Activated naive CD4-positive, alpha-beta T cell treated with anti-CD3 and anti-CD28 coated beads for 36 hours (primary cell): Measurements from ENCODE around the gene GRPEL1. TPM values are rescaled to one million over a fixed set of nuclear protein-coding genes. Genes with fewer than 3 reads are reported as not detected.
A peak's percentile ranks its signal among the peaks of the same experiment; 100 is the strongest.
"Not testable (repeated sequence)": the region's sequence is repeated elsewhere in the genome, so short reads cannot be mapped to it uniquely, and the experiment has no call there.

ENCODE experiments used
- CTCF ChIA-PET: fragments of 350-600 bp; sonication (Branson Sonifier 250); formaldehyde crosslinking; loops from one replicate; lab custom pipeline; 2021; ENCODE audit warnings: antibody characterized with exemption; lab: Charles Lee
- DNase-seq: peaks from one replicate; pipeline ENCODE4 v3.0.0-alpha.2; 2020
- H3K27ac Mint-ChIP-seq: one replicate; pipeline ENCODE4 v1.8.0; 2021; ENCODE audit warnings: mild to moderate bottlenecking, mixed read lengths
- H3K27me3 Mint-ChIP-seq: one replicate; pipeline ENCODE4 v1.8.0; 2021; ENCODE audit warnings: low read depth, mixed read lengths
- H3K36me3 Mint-ChIP-seq: one replicate; pipeline ENCODE4 v1.8.0; 2021; ENCODE audit warnings: low read depth, mixed read lengths
- H3K4me1 Mint-ChIP-seq: one replicate; pipeline ENCODE4 v1.8.0; 2021; ENCODE audit warnings: low read depth, mixed read lengths
- H3K4me3 Mint-ChIP-seq: one replicate; pipeline ENCODE4 v1.8.0; 2021; ENCODE audit warnings: mild to moderate bottlenecking, moderate library complexity, mixed read lengths
- H3K9me3 Mint-ChIP-seq: one replicate; pipeline ENCODE4 v1.8.0; 2021; ENCODE audit warnings: mixed read lengths
- intact Hi-C: fragments of 100-400 bp; cut with micrococcal nuclease; formaldehyde crosslinking; loops from one replicate; pipeline ENCODE4 v1.15.1; 2023
- total RNA-seq, 2 experiments: library from RNA; stranded (reverse); gene quantifications; one replicate each; pipeline ENCODE4 v1.2.3, GENCODE V29; 2021

GRPEL1 gene
- total RNA-seq, 2 experiments from 2014 or later = 53.7 to 53.9 TPM

DNA sequence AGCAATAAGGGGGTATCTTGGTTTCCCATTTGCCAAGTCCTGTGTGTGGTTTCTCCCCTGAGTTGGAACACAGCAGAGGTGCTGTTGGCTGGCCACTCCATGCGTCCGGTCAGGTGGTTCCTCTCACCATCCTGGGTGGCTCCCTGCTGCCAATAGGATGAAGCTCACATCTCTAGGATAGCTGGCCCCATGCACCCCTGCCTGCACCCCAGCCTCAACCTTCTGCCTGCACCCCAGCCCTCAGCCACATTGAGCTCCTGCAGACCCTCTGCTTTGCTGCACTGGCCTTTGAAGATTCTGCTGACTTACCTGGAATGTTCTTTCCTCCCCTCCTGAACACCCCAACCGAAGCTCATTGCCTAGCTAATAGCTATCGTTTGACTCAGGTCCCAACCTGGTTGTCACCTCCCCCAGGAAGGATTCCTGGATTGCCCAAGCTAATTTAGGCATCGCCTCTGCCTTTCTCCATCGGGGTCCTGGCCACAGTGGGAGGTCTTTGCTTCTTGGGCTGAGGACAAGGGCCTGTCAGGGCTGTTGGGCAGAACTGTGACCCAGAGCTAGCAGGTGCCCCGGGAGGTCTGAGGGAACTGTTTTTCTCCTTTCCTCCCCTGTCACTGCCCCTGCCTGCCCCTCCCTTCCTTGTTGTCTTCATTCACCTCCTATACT, 36.6 kb upstream of the GRPEL1 start:
- peaks cover 2% of the 10 kb centered on the region for H3K36me3 Mint-ChIP-seq

DNA sequence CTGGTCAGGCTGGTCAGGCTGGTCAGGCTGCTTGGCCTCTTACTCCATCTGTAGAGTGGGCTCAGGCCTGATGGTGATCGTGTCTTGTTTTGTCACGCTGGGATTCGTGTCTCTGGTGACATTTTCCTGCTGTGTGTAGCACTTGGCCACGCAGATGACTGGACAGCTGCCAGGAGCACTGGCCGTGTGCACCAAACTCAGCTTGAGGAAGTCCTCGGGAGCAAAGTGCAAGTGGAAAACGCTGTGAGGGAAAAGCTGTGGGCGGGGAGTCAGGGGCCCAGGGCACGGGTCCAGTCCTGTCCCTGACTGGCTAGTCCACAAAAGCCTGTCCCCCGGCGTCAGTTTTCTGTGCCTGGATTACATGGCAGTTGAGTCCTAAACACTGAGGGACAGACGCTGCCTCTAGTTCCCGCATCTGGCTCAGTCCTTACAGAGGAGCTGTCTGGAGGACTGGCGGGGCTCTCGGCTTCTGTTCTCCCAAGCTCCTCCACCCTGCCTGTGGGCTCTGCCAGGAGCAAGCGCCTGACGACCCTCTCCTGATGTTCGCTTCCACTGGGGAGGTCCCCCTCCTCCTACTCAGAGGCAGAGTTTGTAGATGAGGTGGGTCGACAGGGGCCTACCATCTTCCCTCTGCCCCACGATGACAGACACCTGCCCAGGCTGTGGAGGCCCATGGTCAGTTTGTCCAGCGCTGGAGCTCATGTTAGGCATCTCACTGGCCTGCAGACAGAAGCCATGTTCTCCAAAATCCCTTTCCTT, 35.9 kb upstream of the GRPEL1 start:
- H3K27ac Mint-ChIP-seq = no peak overlapping the region
- H3K36me3 Mint-ChIP-seq = peaks cover 2% of the 10 kb centered on the region
- CTCF ChIA-PET = interaction anchor here (0.6 to 2.8 kb wide), 6 partner anchors 18 to 671 kb away, joined by 3 to 22 read pairs (median 4); partner anchors contain the start of gene GRPEL1
- no peaks in the 10 kb centered on the region for H3K9me3 Mint-ChIP-seq
- intact Hi-C loops = loop anchor here (1.0 to 2.0 kb wide), 4 partner anchors 35 to 116 kb away; partner anchors contain the start of genes GRPEL1 and TADA2B
- peak overlapping the region; percentile 90 for H3K4me3 Mint-ChIP-seq
- peak; percentile 9 for DNase-seq
- peaks cover 8% of the 10 kb centered on the region for H3K4me1 Mint-ChIP-seq
- H3K27me3 Mint-ChIP-seq = no peaks in the 10 kb centered on the region

More for the DNA sequence above, 36.6 kb upstream of the GRPEL1 start:
- CTCF ChIA-PET = interaction anchor here (0.6 to 2.2 kb wide), 2 partner anchors 20 to 34 kb away, joined by 3 to 10 read pairs; no protein-coding TSS in a partner anchor
- Mint-ChIP-seq H3K27ac (no peak overlapping the region), H3K27me3 (no peaks in the 10 kb centered on the region), H3K4me1 (peaks cover 8% of the 10 kb centered on the region), H3K4me3 (no peak overlapping the region), H3K9me3 (no peaks in the 10 kb centered on the region)
- no peak for DNase-seq
- intact Hi-C loops = no loop called here

DNA sequence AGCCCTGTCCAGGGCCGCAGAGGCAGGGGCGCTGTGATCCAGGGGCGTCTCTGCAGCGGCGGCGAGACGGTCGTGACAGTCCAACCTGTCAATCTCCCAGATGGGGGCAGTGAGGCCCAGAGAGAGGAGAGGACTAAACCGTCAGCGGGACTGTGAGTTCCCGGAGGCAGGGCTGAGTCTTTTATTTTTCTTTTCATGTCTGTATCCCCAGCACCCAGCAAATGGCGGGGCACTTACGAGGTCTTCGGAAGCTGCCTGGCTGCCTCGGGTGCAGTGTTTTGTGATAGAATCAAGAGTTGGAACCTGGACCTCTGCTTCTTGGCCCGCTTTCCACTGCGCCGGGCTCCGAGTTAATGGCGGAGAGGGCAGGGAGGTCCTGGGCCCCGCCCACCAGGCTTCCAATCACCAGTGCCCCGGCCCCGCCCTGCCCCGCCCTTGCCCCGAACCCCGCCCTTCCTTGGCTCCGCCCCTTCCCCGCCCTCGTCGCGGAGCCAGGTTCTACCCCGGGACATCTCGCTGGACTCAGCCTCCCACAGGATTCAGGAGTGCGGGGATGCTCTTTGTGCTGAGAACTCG, 35.3 kb upstream of the GRPEL1 start:
- Mint-ChIP-seq H3K27ac (peak overlapping the region; percentile 50), H3K4me1 (peaks cover 8% of the 10 kb centered on the region), H3K27me3 (no peaks in the 10 kb centered on the region), H3K36me3 (peaks cover 2% of the 10 kb centered on the region), H3K9me3 (no peaks in the 10 kb centered on the region), H3K4me3 (peak overlapping the region; percentile 90)
- peak; percentile 90 for DNase-seq
- CTCF ChIA-PET = interaction anchor here (0.6 to 2.8 kb wide), 14 partner anchors 9 to 691 kb away, joined by 3 to 22 read pairs (median 4); partner anchors contain the start of genes GRPEL1 and TADA2B
- intact Hi-C loops = loop anchor here (1.0 to 2.0 kb wide), 4 partner anchors 35 to 116 kb away; partner anchors contain the start of genes GRPEL1 and TADA2B

DNA sequence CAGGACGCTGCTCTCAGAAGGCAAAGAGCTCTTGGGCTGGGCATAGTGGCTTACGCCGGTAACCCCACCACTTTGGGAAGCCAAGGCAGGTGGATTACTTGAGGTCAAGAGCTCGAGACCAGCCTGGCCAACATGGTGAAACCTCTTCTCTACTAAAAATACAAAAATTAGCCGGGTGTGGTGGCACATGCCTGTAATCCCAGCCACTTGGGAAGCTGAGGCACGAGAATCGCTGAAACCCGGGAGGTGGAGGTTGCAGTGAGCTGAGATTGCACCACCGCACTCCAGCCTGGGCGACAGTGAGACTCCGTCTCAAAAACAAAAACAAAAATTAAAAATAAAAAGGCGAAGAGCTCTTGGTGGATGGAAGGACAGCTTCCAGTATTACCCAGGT, 34.6 kb upstream of the GRPEL1 start:
- H3K4me3 Mint-ChIP-seq = peak overlapping the region; percentile 90
- not testable (repeated sequence) for H3K4me1 Mint-ChIP-seq, H3K36me3 Mint-ChIP-seq, H3K27me3 Mint-ChIP-seq, H3K9me3 Mint-ChIP-seq, H3K27ac Mint-ChIP-seq, DNase-seq
- CTCF ChIA-PET = interaction anchor here (0.7 to 2.8 kb wide), 18 partner anchors 9 to 692 kb away, joined by 3 to 22 read pairs (median 4); partner anchors contain the start of genes GRPEL1 and TADA2B
- intact Hi-C loops = loop anchor here (1.0 to 2.0 kb wide), 3 partner anchors 60 to 462 kb away; partner anchors contain the start of genes MRFAP1 and TADA2B

DNA sequence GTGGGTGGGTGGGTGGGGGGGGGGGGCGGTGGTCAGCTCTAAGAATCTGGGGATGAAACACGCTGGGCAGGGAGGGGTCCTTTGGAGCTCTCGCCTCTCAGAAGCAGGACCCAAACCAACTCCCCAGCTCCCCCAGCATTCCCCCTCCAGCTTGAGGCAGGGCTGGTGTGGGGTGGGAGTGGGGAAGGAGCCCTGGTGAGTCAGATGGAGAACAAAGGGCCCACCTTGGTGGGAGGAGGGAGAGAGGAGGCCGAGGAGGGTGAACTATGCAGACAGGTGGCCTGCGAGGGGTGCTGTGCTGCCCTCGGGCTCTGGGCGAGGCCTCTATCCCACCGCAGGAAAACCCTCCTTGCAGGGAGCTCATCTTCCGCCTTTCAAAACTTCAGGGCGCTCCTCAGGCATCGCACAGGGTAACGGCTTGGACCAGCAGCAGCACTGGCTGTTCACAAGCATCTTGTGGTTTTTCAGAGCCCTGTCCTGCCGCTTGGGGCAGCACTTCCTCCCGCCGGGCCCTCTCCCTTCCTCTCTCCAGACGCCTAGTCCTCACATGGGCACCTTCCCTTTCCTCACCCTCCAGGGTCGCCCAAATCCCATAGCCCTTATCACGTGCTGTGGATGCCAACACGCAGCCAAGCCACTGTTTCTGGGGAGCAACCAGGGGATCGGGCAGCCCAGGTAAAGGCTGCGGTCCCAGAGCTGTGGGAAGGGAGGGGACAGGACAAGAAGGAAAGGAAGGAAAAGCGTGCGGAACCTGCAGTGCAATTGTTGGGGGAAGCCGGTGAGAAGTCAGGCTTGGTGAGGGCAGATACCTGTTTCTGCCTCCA, 34.0 kb upstream of the GRPEL1 start:
- peaks cover 2% of the 10 kb centered on the region for H3K36me3 Mint-ChIP-seq
- H3K27me3 Mint-ChIP-seq = no peaks in the 10 kb centered on the region
- CTCF ChIA-PET = interaction anchor here (0.7 to 2.8 kb wide), 21 partner anchors 9 to 693 kb away, joined by 3 to 22 read pairs (median 4); partner anchors contain the start of genes GRPEL1 and TADA2B
- no peak overlapping the region for H3K27ac Mint-ChIP-seq
- DNase-seq = peak; percentile 79
- peak overlapping the region; percentile 90 for H3K4me3 Mint-ChIP-seq
- peaks cover 8% of the 10 kb centered on the region for H3K4me1 Mint-ChIP-seq
- H3K9me3 Mint-ChIP-seq = no peaks in the 10 kb centered on the region
- intact Hi-C loops = loop anchor here (1.0 to 2.0 kb wide), 3 partner anchors 59 to 462 kb away; partner anchors contain the start of genes MRFAP1 and TADA2B

DNA sequence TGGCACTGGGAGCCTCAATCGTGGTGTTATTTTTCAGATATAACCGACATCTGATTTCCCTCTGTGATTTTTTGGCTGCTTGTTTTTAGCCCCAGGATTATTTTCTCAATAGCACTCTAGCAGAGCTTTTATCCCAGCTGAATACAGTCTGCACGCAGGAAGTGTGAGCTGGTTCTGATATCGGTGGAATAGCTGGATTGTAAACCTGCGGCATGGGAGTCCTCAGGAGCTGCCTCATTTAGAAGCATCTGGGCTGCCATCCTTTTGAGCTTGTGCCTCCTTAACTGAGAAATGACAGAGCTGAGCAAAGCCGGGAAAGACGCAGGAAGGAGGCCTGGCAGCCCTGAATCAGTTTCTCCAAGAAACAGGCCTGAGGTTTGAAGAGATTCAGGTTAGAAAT, 28.4 kb upstream of the GRPEL1 start:
- no peak for DNase-seq
- Mint-ChIP-seq H3K9me3 (no peaks in the 10 kb centered on the region), H3K27me3 (peaks cover 5% of the 10 kb centered on the region), H3K4me1 (no peaks in the 10 kb centered on the region), H3K27ac (no peak overlapping the region), H3K36me3 (no peaks in the 10 kb centered on the region), H3K4me3 (no peak overlapping the region)
- intact Hi-C loops = no loop called here
- CTCF ChIA-PET = no interaction called here

DNA sequence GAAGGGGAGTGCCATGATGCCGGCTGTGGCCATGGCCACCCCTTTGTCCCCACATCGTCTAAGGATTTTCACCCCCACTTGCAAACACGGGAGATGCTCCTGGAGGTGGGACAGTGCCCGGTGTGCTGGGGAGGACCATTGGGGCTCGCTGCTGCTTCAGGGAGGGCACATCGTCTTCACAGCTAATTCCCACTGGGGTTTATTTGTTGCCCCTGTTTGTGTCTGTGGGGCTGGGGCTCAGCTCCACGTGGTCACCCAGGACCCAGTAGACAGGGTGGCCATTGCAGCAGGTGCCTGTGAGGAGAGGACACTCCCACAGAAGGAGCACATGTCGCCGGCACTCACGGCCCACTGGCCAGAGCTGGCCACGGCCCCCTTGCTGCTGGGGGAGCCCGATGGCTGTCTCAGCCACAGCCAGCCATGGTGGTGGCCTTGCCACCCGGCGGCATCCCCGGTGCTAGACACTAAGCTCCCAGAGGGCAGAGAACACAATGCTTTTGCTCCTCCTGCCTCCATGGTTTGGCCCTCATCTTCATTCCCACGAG, 27.8 kb upstream of the GRPEL1 start:
- DNase-seq = no peak
- Mint-ChIP-seq H3K4me1 (no peaks in the 10 kb centered on the region), H3K36me3 (no peaks in the 10 kb centered on the region), H3K27ac (no peak overlapping the region), H3K27me3 (peaks cover 5% of the 10 kb centered on the region), H3K9me3 (no peaks in the 10 kb centered on the region), H3K4me3 (no peak overlapping the region)
- intact Hi-C loops = no loop called here
- CTCF ChIA-PET = no interaction called here

DNA sequence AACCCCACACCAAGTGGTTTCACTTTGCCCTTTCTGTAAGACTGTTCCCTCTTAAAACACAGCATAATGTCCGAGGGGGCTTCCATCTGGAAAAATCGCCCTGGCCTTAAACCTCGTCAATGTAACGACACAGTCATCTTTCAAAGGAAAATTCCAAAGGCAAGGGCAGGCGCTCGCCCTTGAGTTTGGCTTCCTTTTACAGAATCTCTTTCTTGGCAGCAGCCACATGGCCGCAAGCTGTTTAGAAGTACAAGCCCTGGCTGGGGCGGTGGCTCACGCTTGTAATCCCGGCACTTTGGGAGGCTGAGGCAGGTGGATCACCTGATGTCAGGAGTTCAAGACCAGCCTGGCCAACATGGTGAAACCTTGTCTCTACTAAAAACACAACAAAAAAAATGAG, 27.1 kb upstream of the GRPEL1 start:
- no peak overlapping the region for H3K4me3 Mint-ChIP-seq
- H3K36me3 Mint-ChIP-seq = no peaks in the 10 kb centered on the region
- no peak for DNase-seq
- intact Hi-C loops = no loop called here
- no peaks in the 10 kb centered on the region for H3K4me1 Mint-ChIP-seq
- no peaks in the 10 kb centered on the region for H3K9me3 Mint-ChIP-seq
- peaks cover 5% of the 10 kb centered on the region for H3K27me3 Mint-ChIP-seq
- no peak overlapping the region for H3K27ac Mint-ChIP-seq
- CTCF ChIA-PET = no interaction called here

DNA sequence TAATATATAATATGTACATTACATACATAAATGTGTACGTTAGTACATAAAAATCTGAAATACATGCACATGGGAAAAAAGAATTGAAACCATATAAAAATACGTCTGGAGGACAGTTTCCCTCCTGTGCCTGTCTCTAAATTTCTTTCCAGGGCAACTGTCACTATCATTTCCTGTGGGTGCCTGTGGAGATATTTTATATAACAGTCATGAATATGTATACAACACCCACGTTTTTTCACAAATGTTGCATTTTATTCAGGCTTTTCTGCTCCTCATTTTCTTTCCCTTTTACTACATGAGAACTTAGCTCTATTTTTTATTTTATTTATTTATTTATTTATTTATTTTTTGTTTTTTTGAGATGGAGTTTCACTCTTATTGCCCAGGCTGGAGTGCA, 24.2 kb upstream of the GRPEL1 start:
- H3K4me1 Mint-ChIP-seq = no peaks in the 10 kb centered on the region
- CTCF ChIA-PET = interaction anchor here (1.2 to 2.8 kb wide), 2 partner anchors 9 to 11 kb away, joined by 3 to 10 read pairs; no protein-coding TSS in a partner anchor
- H3K27ac Mint-ChIP-seq = no peak overlapping the region
- H3K27me3 Mint-ChIP-seq = peaks cover 11% of the 10 kb centered on the region
- peaks cover 1% of the 10 kb centered on the region for H3K36me3 Mint-ChIP-seq
- H3K9me3 Mint-ChIP-seq = peaks cover 4% of the 10 kb centered on the region
- DNase-seq = no peak
- intact Hi-C loops = no loop called here
- no peak overlapping the region for H3K4me3 Mint-ChIP-seq

DNA sequence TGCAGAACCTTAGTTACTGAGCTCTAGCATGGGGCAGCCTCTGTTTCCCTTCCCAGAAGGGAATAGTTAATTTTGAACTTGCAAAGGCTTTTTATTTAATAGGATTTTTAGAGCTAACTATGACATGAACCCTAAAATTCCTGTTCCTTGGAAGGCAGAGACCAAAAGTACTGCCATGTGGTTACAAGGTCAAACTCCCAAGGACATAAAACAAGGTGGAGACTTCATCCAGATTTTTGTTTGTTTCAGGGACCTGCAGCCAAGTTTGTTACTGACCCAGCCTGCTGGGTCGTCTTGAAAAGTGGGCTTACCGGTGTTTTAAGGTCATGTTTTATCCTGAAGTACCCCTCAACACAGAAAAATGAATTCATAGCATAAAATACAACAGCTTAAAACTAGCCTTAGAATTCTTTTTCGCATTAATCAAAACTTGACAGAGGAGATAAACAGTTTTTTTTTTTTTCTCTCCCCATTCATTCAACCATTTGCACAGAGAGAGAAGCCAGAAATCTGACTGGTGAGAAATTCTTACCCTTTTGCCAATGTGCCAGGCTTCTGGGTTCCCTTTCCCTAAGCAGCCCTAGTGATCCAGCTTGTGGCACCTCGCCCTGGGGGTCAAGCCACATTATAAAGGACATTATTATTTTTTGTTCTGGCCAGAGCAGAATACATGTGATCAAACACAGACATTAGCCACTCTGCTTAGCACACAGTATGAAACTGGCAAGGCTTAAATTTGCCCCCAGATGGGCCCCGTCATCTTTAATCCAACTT, 21.5 kb upstream of the GRPEL1 start:
- intact Hi-C loops = no loop called here
- CTCF ChIA-PET = interaction anchor here (1.2 to 1.5 kb wide), 2 partner anchors 13 to 19 kb away, joined by 6 to 7 read pairs; no protein-coding TSS in a partner anchor
- peaks cover 17% of the 10 kb centered on the region for H3K27me3 Mint-ChIP-seq

More for the DNA sequence above, 21.5 kb upstream of the GRPEL1 start:
- Mint-ChIP-seq H3K27ac (no peak overlapping the region), H3K36me3 (peaks cover 1% of the 10 kb centered on the region), H3K4me1 (no peaks in the 10 kb centered on the region), H3K4me3 (no peak overlapping the region), H3K9me3 (peaks cover 7% of the 10 kb centered on the region)
- DNase-seq = no peak
